A549 (cell line): ENCODE measurements around the gene KCNMA1. TPM values are rescaled to one million over a fixed set of nuclear protein-coding genes. Genes with fewer than 3 reads are reported as not detected.

ENCODE experiments used
- ATAC-seq, 2 experiments: fragments of 200-7000 bp in 1 of 2; fragments of >200 bp in 1 of 2; cut with Nextera tagmentation in 1 of 2; cut with Tn5 transposase in 1 of 2; 3 replicates each; pipeline versions ENCODE4 v1.8.0 to v1.9.1; 2018 to 2020; ENCODE audit warnings: mild to moderate bottlenecking in 1 of 2, moderate library complexity in 1 of 2
- CTCF ChIA-PET: fragments of 300-600 bp; sonication (Branson Sonifier 250); formaldehyde crosslinking; extraction: SDS; loops from one replicate; lab custom pipeline; 2021; ENCODE audit warnings: antibody characterized with exemption, inconsistent platforms; lab: Yijun Ruan, JAX
- POLR2A ChIA-PET: fragments of 350-600 bp; formaldehyde crosslinking; extraction: SDS; loops from one replicate; lab custom pipeline; 2021; ENCODE audit warnings: antibody characterized with exemption, inconsistent platforms; lab: Yijun Ruan, JAX
- DNase-seq, 2 experiments: peaks; one replicate each; pipeline versions ENCODE4 v3.0.0 to v3.0.0-alpha.2; 2011 to 2016; ENCODE audit warnings: low read depth in 1 of 2, low spot score in 1 of 2
- FAIRE-seq: peaks from 2 replicates; lab custom pipeline; 2011; peaks lifted over from hg19 to GRCh38; lab: Jason Lieb, UNC
- H3K27ac ChIP-seq, 2 experiments: fragments of >200 bp; sonication (Bioruptor Twin); formaldehyde crosslinking; 3 replicates each; pipeline ENCODE4 v1.5.1; 2016 to 2017
- H3K4me1 ChIP-seq: fragments of >200 bp; sonication (Bioruptor Twin); formaldehyde crosslinking; 3 replicates; pipeline ENCODE4 v1.6.1; 2016
- H3K4me2 ChIP-seq: fragments of >200 bp; sonication (Bioruptor Twin); formaldehyde crosslinking; 3 replicates; pipeline ENCODE4 v1.6.1; 2016
- H3K4me3 ChIP-seq: fragments of >200 bp; sonication (Bioruptor Twin); formaldehyde crosslinking; 3 replicates; pipeline ENCODE4 v1.5.1; 2016
- H3K9me3 ChIP-seq: fragments of >200 bp; sonication (Bioruptor Twin); formaldehyde crosslinking; 3 replicates; pipeline ENCODE4 v1.6.1; 2016
- BCL3 ChIP-seq: fragments of >200 bp; sonication (Bioruptor Twin); formaldehyde crosslinking; IDR thresholded peaks from 3 replicates; pipeline ENCODE4 v1.6.1; 2016
- BHLHE40 ChIP-seq: IDR thresholded peaks from 2 replicates; pipeline ENCODE4 v1.6.1; 2012; ENCODE audit warnings: low read depth, low read length, inconsistent platforms
- CBX2 ChIP-seq: fragments of 200-600 bp; sonication (generic); IDR thresholded peaks from 2 replicates; pipeline ENCODE4 v1.6.1; 2016; ENCODE audit warnings: low read depth, mild to moderate bottlenecking, borderline replicate concordance
- CBX8 ChIP-seq: fragments of 200-600 bp; sonication (generic); IDR thresholded peaks from 2 replicates; pipeline ENCODE4 v1.6.1; 2016
- CEBPB ChIP-seq, 2 experiments: fragments of >200 bp in 1 of 2; sonication (Bioruptor Twin) in 1 of 2; formaldehyde crosslinking in 1 of 2; IDR thresholded peaks; 2 replicates each; pipeline ENCODE4 v1.6.1; 2012 to 2016
- ESRRA ChIP-seq: fragments of 150-350 bp; IDR thresholded peaks from 2 replicates; pipeline ENCODE4 v1.6.1; 2014; ENCODE audit warnings: mild to moderate bottlenecking, low read length, borderline replicate concordance
- FOSL2 ChIP-seq, 2 experiments: fragments of 450-650 bp in 1 of 2; fragments of >200 bp in 1 of 2; sonication (Bioruptor Twin) in 1 of 2; formaldehyde crosslinking; IDR thresholded peaks; 2 replicates each; pipeline versions ENCODE4 v1.5.0 to v1.6.1; 2016 to 2020; ENCODE audit warnings: mild to moderate bottlenecking in 1 of 2, moderate library complexity in 1 of 2
- GATA3 ChIP-seq: IDR thresholded peaks from 2 replicates; pipeline ENCODE4 v1.6.1; 2012; ENCODE audit warnings: borderline replicate concordance
- HEYL ChIP-seq: fragments of 250-450 bp; sonication (Bioruptor Pico); IDR thresholded peaks from 2 replicates; pipeline ENCODE4 v1.8.0; 2021; ENCODE audit warnings: mild to moderate bottlenecking, moderate library complexity
- HOXB13 ChIP-seq: fragments of 250-450 bp; sonication (Bioruptor Pico); IDR thresholded peaks from 2 replicates; pipeline ENCODE4 v1.5.0; 2020; ENCODE audit warnings: low read depth, mild to moderate bottlenecking, moderate library complexity
- JUN ChIP-seq, 2 experiments: fragments of >200 bp; sonication (Bioruptor Twin); formaldehyde crosslinking; IDR thresholded peaks; 2 replicates in 1 of 2; 3 replicates in 1 of 2; pipeline ENCODE4 v1.6.1; 2016 to 2017
- KDM1A ChIP-seq: fragments of 200-600 bp; sonication (generic); IDR thresholded peaks from 2 replicates; pipeline ENCODE4 v1.6.1; 2016; ENCODE audit warnings: low read depth, mild to moderate bottlenecking
- POLR2A ChIP-seq: IDR thresholded peaks from 2 replicates; pipeline ENCODE4 v1.6.1; 2012; ENCODE audit warnings: mild to moderate bottlenecking, low read length
- POLR2AphosphoS2 ChIP-seq: conservative IDR thresholded peaks from 2 replicates; pipeline ENCODE4 v1.6.1; 2012; ENCODE audit warnings: low read length, improper control_type of control experiment, inconsistent platforms
- REST ChIP-seq: fragments of 200-600 bp; sonication (generic); IDR thresholded peaks from 2 replicates; pipeline ENCODE4 v1.6.1; 2016; ENCODE audit warnings: antibody characterized with exemption, mild to moderate bottlenecking, moderate library complexity
- SMC3 ChIP-seq: fragments of >200 bp; sonication (Bioruptor Twin); formaldehyde crosslinking; IDR thresholded peaks from 3 replicates; pipeline ENCODE4 v1.6.1; 2018; ENCODE audit warnings: inconsistent platforms
- ZFP36 ChIP-seq: fragments of 450-650 bp; IDR thresholded peaks from 2 replicates; pipeline ENCODE4 v1.6.1; 2014; ENCODE audit warnings: borderline replicate concordance; ENCODE audit not compliant: partially characterized antibody
- WGBS: methylation state at CpG from one replicate; pipeline ENCODE4 v1.1.6; 2017; ENCODE audit errors: missing lambda C conversion rate; 5-methylcytosine and 5-hydroxymethylcytosine counted together
- polyA plus RNA-seq, 4 experiments: library from polyadenylated mRNA; depleted of rRNA in 3 of 4; stranded (reverse); fragments of >200 nt; fragmentation: RNase III in 1 of 4; extraction: RNeasy Plus Mini Kit Qiagen cat#74134 plus additional on column Dnase treatment in 1 of 4; gene quantifications; 2 replicates in 3 of 4; 3 replicates in 1 of 4; pipeline ENCODE4 v1.2.3, GENCODE V29; 2011 to 2017
- TF ChIP-seq, protein P1 (sequence below): IDR thresholded peaks from 2 replicates; pipeline ENCODE4 v1.6.1; 2012
- TF ChIP-seq, protein P2 (sequence below): IDR thresholded peaks from 2 replicates; pipeline ENCODE4 v1.6.1; 2012

The KCNMA1 gene
- polyA plus RNA-seq, 2 of the 4 experiments (the other 2 are of a cell fraction) = 14.9 to 30.6 TPM

DNA sequence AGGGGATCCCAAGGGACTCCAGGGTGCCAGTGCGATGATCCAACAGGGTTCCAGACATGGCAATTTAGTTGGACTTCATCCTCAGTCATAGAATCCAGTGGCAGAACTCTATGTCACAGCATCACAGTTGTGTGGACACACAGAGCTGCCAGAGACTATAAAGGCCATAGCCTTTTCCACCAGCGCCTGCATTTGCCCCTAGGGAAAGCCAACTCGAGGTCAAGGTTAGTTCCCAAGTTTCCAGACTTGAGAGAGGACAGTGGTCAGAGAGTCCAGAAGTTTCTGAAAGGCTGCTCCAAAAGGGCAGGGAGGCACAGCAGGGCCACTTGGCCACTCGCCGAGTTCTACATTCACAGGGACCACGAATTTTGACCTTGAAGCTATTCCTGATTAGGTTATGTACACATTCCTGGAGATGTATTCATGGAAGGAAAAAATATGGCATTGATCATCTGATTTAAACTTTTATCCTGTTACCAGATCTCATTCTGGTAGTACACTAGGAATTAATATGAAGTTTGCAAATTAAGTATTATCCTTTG is 170.1 kb downstream of the KCNMA1 start:
- no peak for FAIRE-seq
- ATAC-seq = no peak
- 78% methylated on average over 5 of the region's 6 CpGs for WGBS
- CTCF ChIA-PET = interaction anchor here (0.9 to 1.5 kb wide), 2 partner anchors 62 to 216 kb away, joined by 3 read pairs; no protein-coding TSS in a partner anchor
- TF ChIP-seq, protein P1, sequence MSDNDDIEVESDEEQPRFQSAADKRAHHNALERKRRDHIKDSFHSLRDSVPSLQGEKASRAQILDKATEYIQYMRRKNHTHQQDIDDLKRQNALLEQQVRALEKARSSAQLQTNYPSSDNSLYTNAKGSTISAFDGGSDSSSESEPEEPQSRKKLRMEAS = no peak
- TF ChIP-seq POLR2A (no peak), BHLHE40 (no peak), CBX8 (no peak), HOXB13 (CRISPR knock-in tag) (no peak), FOSL2 (IDR thresholded peaks at IDR 0.05) (no peak), FOSL2 (CRISPR knock-in tag; IDR thresholded peaks at IDR 0.05) (no peak), BCL3 (no peak), ESRRA (no peak), CBX2 (no peak), REST (no peak), CEBPB (IDR thresholded peaks at IDR 0.05) (no peak), POLR2AphosphoS2 (no peak), JUN (IDR thresholded peaks at IDR 0.05) (no peak), KDM1A (no peak), HEYL (CRISPR knock-in tag) (no peak)
- TF ChIP-seq, protein P2, sequence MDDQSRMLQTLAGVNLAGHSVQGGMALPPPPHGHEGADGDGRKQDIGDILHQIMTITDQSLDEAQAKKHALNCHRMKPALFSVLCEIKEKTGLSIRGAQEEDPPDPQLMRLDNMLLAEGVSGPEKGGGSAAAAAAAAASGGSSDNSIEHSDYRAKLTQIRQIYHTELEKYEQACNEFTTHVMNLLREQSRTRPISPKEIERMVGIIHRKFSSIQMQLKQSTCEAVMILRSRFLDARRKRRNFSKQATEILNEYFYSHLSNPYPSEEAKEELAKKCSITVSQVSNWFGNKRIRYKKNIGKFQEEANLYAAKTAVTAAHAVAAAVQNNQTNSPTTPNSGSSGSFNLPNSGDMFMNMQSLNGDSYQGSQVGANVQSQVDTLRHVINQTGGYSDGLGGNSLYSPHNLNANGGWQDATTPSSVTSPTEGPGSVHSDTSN = no peak
- TF ChIP-seq, all 56 proteins: peak for 0
- Histone ChIP-seq H3K4me3 (no peak overlapping the region), H3K27ac (no peak overlapping the region), H3K4me2 (no peak overlapping the region), H3K4me1 (peaks cover 8% of the 10 kb centered on the region; the same call in 2 of the 3 replicates), H3K9me3 (no peaks in the 10 kb centered on the region)
- no peak for DNase-seq
- POLR2A ChIA-PET = no interaction called here

GRCh38 chr10:77463967-77464745 is 173.5 kb downstream of the KCNMA1 start:
- Histone ChIP-seq H3K4me1 (peaks cover 13% of the 10 kb centered on the region; the same call in 2 of the 3 replicates), H3K4me3 (no peak overlapping the region), H3K27ac (peak overlapping the region in 1 of 2 experiments; percentile 54; a peak in 1 of 6 replicates), H3K4me2 (peak overlapping the region; percentile 4; the same call in 1 of the 3 replicates), H3K9me3 (no peaks in the 10 kb centered on the region)
- FAIRE-seq (no peak), DNase-seq (no peak), ATAC-seq (no peak)
- ChIA-PET POLR2A (no interaction called here), CTCF (interaction anchor here (0.6 to 0.7 kb wide), 2 partner anchors 23 to 177 kb away, joined by 3 read pairs; no protein-coding TSS in a partner anchor)
- whole genome bisulfite sequencing = 82% methylated on average over 9 of the region's 9 CpGs
- TF ChIP-seq BCL3 = no peak
- no peak for TF ChIP-seq GATA3
- TF ChIP-seq ZFP36 = peak; percentile 53
- TF ChIP-seq FOSL2 (IDR thresholded peaks at IDR 0.05) = no peak
- TF ChIP-seq FOSL2 (CRISPR knock-in tag; IDR thresholded peaks at IDR 0.05) = no peak
- TF ChIP-seq POLR2AphosphoS2 = no peak
- TF ChIP-seq SMC3 = no peak
